NK-92 treated with Interleukin-12 subunit alpha and Interleukin-12 subunit beta, amount 100 ng/mL, for 24 hours (cell line): ENCODE measurements around the gene SCNN1B.
"Not testable (repeated sequence)": the region's sequence is repeated elsewhere in the genome, so short reads cannot be mapped to it uniquely, and the experiment has no call there.

Source experiments
- DNase-seq: peaks from one replicate; lab custom pipeline; 2025; lab: John Stamatoyannopoulos, UW

Gene SCNN1B

GRCh38 chr16:23355106-23355670 lies 53.1 kb downstream of the SCNN1B start:
- DNase-seq: no peak

GRCh38 chr16:23356941-23357340 lies 54.8 kb downstream of the SCNN1B start:
- no peak for DNase-seq

DNA sequence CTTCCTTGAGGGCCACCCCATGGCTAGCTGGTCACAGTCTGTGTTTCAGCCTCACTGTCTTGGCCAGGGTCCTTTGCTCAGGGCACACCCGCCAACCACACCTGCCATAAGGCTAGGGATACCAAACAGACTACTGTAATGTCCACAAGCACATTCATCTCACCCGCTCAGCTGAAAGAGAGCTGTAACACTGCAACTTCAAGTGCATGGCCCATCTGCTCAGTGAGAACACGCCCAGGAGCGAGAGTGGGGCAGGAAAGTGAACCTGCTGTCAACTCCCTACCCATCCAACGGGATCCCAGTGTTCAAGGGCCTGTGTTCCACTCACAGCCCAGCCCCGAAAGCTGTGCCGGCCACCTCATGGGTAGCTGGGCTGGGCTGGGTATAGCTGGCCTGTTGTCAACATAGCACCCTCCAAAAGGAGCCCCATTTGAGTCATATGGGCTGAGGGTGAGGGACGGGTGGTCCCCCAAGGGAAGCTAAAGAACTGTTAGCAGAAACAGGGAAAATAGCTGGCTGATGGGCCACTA lies 55.7 kb downstream of the SCNN1B start:
- no peak for DNase-seq

- no peak for DNase-seq
These were observed 57.1 kb downstream of the SCNN1B start for GRCh38 chr16:23359092-23359760.

- DNase-seq: no peak
These were observed 60.6 kb downstream of the SCNN1B start for GRCh38 chr16:23362460-23363317.

- peak; percentile 59 for DNase-seq
These were observed 63.6 kb downstream of the SCNN1B start for GRCh38 chr16:23365602-23366240.

DNA sequence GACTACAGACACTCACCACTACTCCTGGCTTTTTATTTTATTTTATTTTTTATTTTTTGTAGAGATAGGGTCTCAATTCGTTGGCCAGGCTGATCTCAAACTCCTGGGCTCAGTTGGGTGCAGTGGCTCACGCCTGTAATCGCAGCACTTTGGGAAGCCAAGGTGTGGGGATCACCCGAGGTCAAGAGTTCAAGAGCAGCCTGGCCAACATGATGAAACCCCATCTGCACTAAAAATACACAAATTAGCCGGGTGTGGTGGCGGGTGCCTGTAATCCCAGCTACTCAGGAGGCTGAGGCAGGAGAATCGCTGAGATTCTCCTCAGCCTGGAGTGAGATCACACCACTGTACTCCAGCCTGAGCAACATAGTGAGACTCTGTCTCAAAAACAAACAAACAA lies 64.2 kb downstream of the SCNN1B start:
- not testable (repeated sequence) for DNase-seq

DNA sequence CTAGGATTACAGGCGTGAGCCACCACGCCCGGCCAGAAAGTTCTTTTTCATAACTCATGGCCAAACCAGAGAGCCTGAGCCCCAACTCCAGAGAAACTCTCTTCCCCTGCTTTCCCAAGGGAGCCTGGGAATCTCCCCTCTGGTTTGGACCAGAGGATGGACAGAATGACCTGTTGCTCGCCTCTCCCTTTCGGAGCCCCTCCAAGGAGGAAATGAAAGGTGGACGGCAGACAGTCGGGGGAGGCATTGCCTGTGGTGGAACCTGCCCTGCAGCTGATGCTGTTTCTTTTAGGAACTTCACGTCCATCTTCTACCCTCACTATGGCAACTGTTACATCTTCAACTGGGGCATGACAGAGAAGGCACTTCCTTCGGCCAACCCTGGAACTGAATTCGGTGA lies 65.5 kb downstream of the SCNN1B start:
- DNase-seq: no peak

GRCh38 chr16:23367988-23368387 lies 65.9 kb downstream of the SCNN1B start:
- no peak for DNase-seq

GRCh38 chr16:23368469-23368868 lies 66.4 kb downstream of the SCNN1B start:
- DNase-seq: no peak

DNA sequence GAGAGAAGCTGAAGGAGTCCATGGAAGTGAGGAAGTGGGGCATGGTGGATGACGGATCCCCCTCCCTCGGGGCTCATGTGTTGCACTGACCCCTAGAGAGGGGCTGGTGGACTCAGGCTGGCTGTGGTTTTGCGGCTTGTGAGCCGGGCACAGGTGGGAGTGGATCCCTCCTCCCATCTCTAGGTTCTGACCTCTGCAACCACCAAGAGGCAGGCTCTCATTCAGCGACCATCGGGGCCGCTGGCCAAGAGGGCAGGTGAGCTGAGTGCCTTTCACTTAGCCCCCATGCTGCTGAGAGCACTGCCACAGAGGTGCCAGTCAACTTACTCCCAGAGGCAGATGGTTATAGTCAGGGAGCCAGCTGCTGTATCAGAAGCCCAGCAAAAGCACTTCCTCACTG lies 67.3 kb downstream of the SCNN1B start:
- no peak for DNase-seq

- no peak for DNase-seq
These were observed 69.3 kb downstream of the SCNN1B start for GRCh38 chr16:23371368-23371767.

GRCh38 chr16:23373436-23374219 lies 71.5 kb downstream of the SCNN1B start:
- DNase-seq: no peak

DNA sequence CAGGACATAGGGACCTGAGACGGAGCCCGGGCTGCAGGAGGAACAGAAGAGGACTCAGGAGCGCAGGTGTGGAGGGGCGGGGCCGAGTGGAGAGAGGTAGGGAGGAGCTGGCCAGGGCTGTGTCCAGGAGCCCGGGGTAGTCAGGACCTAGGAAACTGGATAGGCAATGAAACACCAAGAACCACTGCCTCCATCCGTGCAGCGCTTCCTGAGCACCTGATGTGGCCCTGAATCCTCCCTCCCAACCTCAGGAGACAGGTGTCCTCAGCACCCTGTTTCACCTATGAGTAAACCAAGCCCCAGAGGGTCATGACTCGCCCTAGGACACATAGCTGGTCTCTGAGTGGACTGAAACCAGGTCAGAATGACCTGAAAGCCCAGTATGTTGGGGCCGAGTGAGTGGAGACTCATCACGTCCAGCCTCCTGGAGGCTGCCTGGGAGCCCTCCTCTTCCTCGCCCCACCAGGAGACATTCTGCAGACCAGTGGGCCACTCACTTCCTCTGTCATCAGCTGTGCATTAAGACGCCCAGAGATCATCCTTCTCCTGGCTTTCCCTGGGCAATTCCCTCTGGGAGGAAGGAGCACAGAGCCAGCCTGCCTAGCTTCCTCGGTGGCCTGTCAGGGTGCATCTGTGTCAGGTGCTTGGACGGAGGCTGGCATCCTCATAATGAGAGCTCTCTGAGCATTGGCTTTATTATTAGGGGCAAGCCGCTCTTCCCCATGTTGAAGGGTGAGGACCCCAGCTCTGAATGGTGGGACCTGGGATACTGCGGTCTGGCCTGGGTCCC lies 72.8 kb downstream of the SCNN1B start:
- no peak for DNase-seq

GRCh38 chr16:23375643-23376042 lies 73.5 kb downstream of the SCNN1B start:
- DNase-seq: no peak

DNA sequence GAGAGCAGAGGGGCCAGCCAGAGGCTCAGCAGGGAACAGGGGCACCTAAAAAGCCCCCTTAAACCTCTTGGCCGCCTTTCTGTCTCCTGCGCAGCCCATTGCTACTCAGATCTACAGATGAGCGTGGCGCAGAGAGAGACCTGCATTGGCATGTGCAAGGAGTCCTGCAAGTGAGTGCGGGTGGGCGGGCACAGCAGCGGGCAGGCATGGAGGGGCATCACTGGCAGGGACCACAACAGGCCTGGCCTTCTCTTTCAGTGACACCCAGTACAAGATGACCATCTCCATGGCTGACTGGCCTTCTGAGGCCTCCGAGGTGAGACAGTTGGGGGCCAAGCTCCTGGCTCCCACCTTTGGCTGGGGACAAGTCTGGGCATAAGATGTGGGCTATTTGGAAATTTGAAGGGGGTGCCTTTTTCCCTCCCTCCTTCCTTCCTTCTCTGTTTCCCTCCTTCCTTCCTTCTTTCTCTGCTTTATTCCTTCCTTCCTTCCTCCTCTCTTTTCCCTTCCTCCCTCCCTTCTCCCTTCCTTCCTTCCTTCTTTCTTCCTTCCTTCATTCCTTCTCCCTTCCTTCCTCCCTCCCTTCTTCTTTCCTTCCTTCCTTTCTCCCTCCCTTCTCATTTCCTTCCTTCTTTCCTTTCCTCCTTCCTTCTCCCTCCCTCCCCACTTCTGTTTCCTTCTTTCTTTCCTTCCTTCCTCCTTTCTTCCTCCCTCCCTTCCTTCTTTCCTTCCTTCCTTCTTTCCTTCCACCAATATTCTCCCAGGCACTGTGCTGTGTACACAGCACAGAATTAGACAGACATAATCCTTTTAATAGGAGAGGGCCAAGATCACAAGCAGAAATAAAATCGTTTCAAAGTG lies 75.2 kb downstream of the SCNN1B start:
- no peak for DNase-seq

- no peak for DNase-seq
These were observed 76.2 kb downstream of the SCNN1B start for GRCh38 chr16:23378256-23378655.

DNA sequence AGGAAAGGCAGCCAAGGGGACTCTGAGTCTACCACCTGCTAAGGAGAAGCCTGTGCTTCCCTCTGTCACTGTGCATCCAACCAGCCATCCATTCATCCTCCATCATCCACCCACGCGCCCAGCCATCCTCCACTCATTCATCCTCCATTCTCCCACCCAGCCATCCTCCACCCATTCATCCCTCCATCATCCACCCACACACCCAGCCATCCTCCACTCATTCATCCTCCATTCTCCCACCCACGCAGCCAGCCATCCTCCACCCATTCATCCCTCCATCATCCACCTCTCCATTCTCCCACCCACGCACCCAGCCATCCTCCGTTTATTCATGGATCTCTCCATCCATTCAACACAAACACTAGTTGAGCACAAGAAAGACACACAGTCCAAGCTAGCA lies 76.8 kb downstream of the SCNN1B start:
- DNase-seq: no peak

GRCh38 chr16:23379707-23380106 lies 77.6 kb downstream of the SCNN1B start:
- no peak for DNase-seq

DNA sequence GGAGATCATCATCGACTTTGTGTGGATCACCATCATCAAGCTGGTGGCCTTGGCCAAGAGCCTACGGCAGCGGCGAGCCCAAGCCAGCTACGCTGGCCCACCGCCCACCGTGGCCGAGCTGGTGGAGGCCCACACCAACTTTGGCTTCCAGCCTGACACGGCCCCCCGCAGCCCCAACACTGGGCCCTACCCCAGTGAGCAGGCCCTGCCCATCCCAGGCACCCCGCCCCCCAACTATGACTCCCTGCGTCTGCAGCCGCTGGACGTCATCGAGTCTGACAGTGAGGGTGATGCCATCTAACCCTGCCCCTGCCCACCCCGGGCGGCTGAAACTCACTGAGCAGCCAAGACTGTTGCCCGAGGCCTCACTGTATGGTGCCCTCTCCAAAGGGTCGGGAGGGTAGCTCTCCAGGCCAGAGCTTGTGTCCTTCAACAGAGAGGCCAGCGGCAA lies 78.4 kb downstream of the SCNN1B start:
- no peak for DNase-seq
